GM18505 (cell line): ENCODE data around the gene HOMER3.

Experiments used
- ATAC-seq: cut with Tn5 transposase; IDR thresholded peaks from one replicate; pipeline ENCODE4 v1.9.1; 2021; ENCODE audit not compliant: unreplicated experiment
- POLR2A ChIP-seq: IDR thresholded peaks from 4 replicates; pipeline ENCODE4 v1.6.1; 2011; ENCODE audit warnings: borderline replicate concordance; ENCODE audit not compliant: insufficient read depth, insufficient read length; ENCODE audit errors: extremely low read depth

Gene HOMER3

DNA sequence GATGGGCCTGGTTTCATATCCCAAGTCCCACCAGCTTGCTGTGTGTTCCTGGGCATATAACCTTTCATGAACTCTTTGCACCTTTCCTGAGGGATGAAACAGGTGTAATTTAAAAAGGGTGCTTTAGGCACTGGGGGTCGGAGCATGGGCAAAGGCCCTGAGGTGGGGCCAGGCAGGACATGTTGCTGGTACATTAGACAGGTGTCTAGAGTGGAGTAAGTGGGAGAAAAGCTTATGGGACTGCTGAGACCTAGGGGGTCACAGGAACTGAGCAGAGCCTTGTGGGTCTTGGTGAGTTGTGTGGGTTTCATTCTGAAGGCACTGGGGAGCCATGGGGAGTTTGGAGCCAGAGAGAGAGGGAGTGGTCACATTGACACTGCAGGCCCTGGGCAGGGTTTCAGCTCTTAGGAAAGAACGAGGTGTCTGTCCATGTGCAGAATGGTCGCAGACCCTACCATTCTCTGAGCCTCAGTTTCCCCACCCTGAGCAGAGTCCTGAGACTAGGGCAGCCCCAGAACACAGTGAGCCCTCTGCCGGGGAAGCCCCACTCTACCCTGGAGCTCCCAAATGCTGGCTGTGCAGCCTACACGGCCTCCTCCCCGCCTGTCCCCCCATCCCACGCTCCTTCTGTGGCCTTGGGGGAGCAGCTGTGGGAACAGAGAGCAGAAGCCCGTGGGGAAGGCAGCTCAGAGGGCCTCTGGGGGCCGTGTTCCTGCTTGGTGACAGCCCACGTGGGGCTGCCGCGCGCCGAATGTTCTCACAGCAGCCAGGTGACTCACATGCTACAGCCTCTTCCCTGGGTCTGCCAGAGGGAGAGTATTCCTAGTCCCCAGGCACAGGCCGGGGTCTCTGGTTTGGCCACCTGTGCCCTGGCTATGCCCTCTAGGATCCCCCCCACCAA is 7.3 kb upstream of the HOMER3 start:
- ATAC-seq = no peak
- no peak for TF ChIP-seq POLR2A

DNA sequence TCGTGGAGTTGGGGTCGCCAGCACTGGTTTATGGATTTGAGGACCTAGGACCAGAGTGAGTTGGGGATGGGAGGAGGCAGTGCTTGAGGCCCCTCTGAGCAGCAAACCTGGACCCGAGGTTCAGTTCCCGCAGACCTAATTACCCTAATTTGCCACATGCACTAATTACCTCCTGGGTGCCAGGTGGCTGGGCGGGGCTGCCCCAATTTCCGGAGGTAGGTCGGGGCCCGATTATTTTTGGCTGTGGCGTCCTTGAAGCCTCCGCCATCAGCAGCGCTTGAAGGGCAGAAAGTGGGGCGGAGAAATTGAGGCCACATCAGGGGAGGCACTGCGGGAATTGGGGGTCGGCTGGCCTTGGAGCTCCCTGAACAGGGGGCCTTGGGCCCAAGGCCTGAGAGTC is 5.9 kb upstream of the HOMER3 start:
- TF ChIP-seq POLR2A = no peak
- no peak for ATAC-seq

DNA sequence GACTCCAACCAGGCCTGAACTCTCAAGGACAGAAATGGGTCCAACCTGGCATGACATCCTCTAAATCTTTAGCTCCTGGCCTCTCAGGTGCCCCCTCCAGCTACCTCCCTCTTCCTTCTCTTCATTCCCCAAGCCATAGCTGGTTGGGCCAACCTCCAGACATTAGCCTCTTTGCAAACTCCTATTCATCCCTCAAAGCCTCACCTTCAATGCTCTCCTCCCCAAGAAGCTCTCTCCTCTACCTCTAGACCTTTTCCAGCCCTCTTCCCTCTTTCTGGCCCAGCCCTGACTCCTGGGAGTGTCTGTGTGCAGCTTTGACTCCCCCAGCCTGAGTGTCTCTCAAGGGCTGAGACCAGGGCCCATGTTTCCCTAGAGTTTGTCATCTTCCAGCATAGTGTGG is 5.3 kb upstream of the HOMER3 start:
- no peak for ATAC-seq
- TF ChIP-seq POLR2A = no peak

DNA sequence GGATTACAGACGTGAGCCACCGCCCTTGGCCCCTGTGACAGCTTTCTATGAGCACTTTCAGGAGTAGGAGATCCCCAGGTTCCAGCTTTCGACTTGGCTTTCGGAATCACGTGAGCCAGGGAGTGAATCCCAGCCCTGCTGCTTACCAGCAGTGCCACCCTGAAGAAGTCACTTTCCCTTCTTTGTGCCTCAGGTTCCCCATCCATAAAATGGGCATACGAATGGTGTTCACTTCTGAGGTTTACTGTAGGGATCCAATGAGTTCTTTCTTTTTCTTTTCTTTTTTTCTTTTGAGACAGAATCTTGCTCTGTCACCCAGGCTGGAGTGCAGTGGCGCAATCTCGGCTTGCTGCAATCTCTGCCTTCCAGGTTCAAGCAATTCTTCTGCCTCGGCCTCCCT is 4.3 kb upstream of the HOMER3 start:
- no peak for ATAC-seq
- no peak for TF ChIP-seq POLR2A

DNA sequence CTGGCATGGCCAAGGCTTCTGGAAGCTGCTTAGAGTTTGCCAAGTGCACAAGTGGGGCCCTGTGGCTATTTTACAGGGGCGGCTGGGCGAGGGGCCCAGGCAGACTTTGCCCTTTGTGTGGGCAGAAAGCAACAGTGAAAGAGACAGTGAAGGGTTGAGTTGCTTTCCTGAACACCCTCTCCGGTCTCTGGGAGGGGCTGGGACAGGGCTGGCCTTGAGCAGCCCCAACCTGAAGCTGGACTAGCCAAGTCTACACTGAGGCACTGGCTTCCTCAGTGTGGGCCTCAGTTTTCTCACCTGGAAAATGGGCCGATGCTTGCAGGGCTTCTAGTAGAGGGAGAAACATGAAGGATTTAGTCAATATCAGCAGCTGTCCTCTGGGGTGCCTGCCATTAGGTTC is 2.4 kb upstream of the HOMER3 start:
- ATAC-seq = no peak
- TF ChIP-seq POLR2A = no peak

DNA sequence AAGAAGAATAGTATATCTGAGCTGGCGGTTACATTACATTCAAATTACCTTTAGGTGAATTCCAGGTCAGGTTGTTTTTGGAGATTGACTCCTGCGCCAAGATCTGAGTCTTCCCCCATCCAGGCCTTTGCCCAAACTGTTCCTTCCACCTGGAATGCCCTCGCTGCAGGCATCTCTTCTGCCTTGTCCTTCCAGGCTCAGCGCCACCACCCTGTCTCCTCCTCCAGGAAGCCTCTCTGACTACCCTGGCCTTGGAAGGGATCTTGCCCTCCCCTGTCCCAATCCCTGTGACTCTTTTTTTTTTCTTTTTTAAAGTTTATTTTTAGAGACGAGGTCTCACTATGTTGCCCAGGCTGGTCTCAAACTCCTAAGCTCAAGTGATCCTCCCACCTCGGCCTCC is 1.7 kb upstream of the HOMER3 start:
- no peak for TF ChIP-seq POLR2A
- ATAC-seq = no peak

DNA sequence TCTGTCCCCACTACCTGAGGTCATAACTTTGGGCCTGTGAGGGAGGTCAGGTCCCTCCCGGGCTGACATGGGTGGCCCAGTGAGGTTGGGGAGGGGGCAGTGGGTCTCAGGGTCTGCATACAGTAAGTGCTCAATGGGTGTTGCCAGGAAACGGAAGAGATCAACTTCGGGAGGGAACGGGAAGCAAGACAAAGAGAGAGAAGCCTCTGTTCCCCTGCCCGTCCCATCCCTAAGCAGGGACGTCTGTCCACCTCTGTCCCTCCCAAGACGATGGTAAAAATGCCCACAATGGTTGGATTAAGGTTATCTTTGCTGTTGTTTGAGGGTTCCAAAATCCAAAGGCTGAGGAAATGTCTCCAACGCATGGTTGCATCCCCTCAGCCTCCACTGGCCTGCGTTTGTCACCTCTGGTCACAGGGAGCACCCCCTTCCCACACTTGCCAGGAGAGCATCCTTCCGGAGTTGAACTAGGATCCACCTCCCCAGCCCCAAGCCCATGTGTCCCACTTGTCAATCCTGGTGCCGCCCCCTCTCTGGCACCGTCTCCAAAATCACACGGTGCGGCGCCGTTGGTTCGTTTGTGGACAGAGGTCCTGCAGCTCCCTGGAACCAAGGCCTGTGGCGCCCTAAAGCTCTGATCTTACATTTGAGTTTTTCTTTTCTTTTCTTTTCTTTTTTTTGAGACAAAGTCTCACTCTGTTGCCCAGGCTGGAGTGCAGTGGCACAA is 774 bp upstream of the HOMER3 start:
- no peak for TF ChIP-seq POLR2A
- no peak for ATAC-seq

DNA sequence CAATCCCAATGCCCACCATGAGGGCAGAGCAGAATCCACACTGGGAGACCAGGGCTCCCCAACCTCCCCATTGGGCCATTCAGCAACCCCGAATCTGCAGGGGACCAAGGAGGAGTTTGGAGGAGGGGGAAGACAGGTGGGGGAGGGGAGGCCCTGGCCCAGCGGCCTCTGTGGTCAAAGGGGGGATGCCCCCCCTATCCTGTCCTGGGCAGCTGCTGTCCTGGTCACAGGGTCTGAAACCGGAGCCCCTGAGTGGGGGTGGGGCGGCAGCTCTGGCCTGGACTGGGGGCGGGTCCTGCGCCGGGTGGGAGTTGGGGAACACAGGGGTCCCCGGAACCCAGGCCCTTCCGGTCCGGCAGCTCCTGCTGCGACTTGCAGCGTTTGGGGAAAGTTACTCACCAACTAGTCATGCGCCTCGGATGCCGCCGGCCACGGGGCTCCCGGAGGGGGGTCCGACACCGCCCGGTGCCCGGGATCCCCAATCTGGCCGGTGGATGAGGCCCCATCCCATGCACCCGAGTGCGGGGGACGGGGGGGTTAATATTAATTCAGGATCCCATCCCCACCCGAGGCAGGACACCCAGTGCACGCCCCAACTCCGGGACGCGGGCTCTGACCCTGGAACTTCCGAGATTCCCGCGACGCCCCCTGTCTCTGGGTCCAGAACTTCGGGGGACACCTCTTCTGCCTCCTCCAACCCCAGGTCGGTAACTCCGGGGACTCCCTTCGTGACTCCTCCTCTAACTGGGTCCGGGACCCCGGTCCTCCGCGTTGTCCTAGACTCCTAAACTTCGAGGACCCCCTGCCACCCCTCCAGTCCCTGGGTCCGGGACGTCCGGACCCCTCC is 872 bp downstream of the HOMER3 start:
- ATAC-seq = no peak
- TF ChIP-seq POLR2A = no peak

DNA sequence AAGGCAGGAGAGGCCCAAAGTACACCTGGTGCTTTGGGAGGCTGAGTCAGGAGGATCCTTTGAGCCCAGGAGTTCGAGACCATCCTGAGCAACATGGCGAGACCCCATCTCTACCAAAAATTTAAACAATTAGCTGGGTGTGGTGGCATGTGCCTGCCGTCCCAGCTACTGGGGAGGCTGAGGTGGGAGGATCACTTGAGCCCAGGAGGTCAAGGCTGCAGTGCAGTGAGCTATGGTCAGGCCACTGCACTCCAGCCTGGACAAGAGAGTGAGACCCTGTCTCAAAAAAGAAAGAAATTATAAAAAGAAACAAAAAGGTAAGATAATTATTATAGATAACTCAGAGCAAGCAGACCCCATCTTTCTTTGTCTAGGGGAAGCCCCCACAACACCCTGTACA is 1.9 kb downstream of the HOMER3 start:
- TF ChIP-seq POLR2A = no peak
- ATAC-seq = no peak

DNA sequence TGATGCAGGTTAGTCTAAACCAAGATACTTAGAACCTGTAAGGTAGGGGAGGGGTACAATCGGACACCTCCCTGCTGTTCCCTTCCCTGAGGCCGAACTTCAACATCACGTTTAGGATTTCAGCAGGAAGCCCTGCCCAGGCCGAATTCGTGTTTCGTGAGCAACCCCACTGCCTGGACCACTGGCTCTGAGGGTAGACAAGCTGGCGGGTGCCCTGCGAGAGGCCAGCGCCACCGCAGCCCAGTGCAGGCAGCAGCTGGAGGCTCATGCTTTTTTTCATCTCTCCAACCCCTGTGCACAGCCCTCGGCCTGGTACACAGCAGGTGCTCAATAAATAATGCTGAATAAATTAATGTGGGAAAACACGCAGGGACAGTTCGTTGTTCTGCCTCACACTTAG is 7.7 kb downstream of the HOMER3 start:
- ATAC-seq = no peak
- no peak for TF ChIP-seq POLR2A

DNA sequence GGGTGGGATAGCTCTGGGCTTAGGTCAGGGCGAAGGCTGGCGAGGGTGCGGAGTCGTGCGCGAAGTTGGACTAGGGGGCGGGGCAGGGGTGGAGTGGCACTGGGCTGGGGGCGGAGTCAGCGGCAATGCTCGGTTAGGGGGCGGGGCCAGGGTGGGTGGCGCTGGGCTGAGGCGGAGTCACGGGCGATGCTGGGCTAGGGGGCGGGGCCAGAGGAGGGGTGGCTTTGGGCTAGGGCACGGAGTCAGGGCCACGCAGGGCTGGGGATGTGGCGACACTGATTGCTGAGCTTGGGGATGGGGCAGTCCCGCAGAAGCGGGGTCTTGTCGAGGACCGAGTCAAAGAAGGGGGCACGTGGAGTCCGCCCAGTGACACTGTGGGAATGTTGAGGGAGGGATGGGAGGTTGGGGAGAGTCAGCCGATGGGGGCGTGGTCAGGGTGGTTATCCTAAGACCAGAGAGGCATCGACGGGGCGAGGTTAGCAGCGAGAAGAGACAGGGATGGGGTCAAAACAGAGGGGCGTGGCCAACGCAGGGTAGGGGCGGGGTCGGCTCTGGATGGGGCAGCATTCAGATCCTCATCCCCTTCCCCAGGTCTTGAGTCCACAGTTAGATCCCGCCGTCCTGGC is 8.7 kb downstream of the HOMER3 start:
- ATAC-seq = no peak
- TF ChIP-seq POLR2A = no peak

DNA sequence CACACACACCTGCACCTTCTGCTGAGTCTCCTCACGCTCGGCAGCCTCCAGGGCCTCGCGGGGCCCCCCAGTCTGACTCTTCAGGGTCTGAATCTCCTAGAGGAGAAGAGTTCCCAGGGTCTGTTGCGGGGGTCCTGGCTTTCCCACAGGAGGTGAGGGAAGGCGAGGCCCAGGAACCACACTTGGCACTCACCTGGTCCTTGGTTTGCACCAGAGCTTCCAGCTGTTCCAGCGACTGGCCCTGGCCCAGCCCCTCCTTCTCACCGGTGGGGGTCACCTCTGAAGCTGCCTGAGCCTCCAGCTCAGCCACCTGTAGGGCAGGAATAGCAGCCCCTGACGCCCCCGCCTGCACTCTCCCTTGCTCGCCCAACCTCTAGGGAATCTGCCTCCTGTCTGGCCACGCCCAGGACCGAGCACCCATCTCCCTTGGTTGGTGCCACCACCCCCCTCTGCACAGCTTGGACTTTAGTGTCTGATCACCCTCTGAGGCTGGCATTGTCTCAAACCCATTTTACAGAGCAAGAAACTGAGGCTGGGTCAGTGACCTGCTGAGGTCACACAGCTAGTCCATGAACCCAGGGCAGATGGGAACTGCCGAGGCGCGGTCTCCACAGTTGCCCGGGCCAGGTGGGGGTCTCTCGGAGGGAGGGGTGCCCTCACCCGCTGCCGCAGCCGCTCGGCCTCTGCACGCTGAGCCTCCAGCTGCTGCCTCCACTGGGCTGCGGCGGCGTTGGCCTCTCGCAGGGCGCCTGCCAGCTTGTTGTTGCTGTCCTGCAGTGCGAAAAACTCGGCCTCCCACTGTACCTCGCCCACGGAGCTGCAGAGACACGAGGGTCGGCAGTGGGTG is 9.5 kb downstream of the HOMER3 start:
- TF ChIP-seq POLR2A = no peak
- ATAC-seq = no peak
